Islet precursor cell (in vitro differentiated cells): ENCODE results near the gene UNC13A.
"Not testable (repeated sequence)": the region's sequence is repeated elsewhere in the genome, so short reads cannot be mapped to it uniquely, and the experiment has no call there.

Source experiments
- DNase-seq: peaks from one replicate; pipeline ENCODE4 v3.0.0-alpha.2; 2018

Gene UNC13A

GRCh38 chr19:17560205-17560595 lies 128.0 kb downstream of the UNC13A start:
- peak; percentile 73 for DNase-seq

GRCh38 chr19:17557466-17557865 lies 130.7 kb downstream of the UNC13A start:
- DNase-seq: no peak

- no peak for DNase-seq
Measured at GRCh38 chr19:17556995-17557394, 131.2 kb downstream of the UNC13A start.

- DNase-seq: peak; percentile 81
Measured at GRCh38 chr19:17555929-17556813, 132.0 kb downstream of the UNC13A start.

GRCh38 chr19:17555480-17555928 lies 132.7 kb downstream of the UNC13A start, which contains the start of gene COLGALT1:
Gene COLGALT1, plus strand, starts transcription at chr19:17555649. Its CDS starts 65 bp downstream, at chr19:17555714.
- peak; percentile 97 for DNase-seq

GRCh38 chr19:17554968-17555479 lies 133.1 kb downstream of the UNC13A start:
- no peak for DNase-seq

GRCh38 chr19:17553256-17553655 lies 134.9 kb downstream of the UNC13A start:
- no peak for DNase-seq

GRCh38 chr19:17552735-17553134 lies 135.4 kb downstream of the UNC13A start:
- DNase-seq: not testable (repeated sequence)
